Suprapubic skin (tissue), 4 donors: Measurements from ENCODE around the gene HTR3B. TPM values are rescaled to one million over a fixed set of nuclear protein-coding genes. Genes with fewer than 3 reads are reported as not detected.

Source experiments
- DNase-seq, 2 donors: peaks; one replicate each; pipeline ENCODE4 v3.0.0-alpha.2; 2019; ENCODE audit warnings: low spot score in 2 of 2
- H3K27ac ChIP-seq: fragments of 200-600 bp; sonication (generic); one replicate; pipeline ENCODE4 v1.5.1; 2019
- H3K27me3 ChIP-seq: fragments of 200-600 bp; sonication (generic); one replicate; pipeline ENCODE4 v1.5.1; 2019
- H3K36me3 ChIP-seq: fragments of 200-600 bp; sonication (generic); one replicate; pipeline ENCODE4 v1.5.1; 2019
- H3K4me1 ChIP-seq: fragments of 200-600 bp; sonication (generic); one replicate; pipeline ENCODE4 v1.5.1; 2019
- H3K4me3 ChIP-seq: fragments of 200-600 bp; sonication (generic); one replicate; pipeline ENCODE4 v1.5.1; 2019; ENCODE audit warnings: mild to moderate bottlenecking
- H3K9me3 ChIP-seq: fragments of 200-600 bp; sonication (generic); one replicate; pipeline ENCODE4 v1.5.1; 2019
- CTCF ChIP-seq, 2 donors: fragments of 200-600 bp in 1 of 2; fragments of 450-650 bp in 1 of 2; sonication (generic) in 1 of 2; IDR thresholded peaks; one replicate each; pipeline ENCODE4 v1.5.1; 2016 to 2019; ENCODE audit warnings: antibody characterized with exemption in 2 of 2, mild to moderate bottlenecking in 1 of 2, moderate library complexity in 1 of 2
- EP300 ChIP-seq: sonication (generic); formaldehyde crosslinking; IDR thresholded peaks from one replicate; pipeline ENCODE4 v1.6.1; 2017; ENCODE audit warnings: antibody characterized with exemption
- POLR2A ChIP-seq, 2 donors: fragments of 450-650 bp; IDR thresholded peaks; one replicate each; pipeline ENCODE4 v1.6.1; 2017; ENCODE audit warnings: antibody characterized with exemption in 2 of 2, mild to moderate bottlenecking in 2 of 2, moderate library complexity in 2 of 2
- POLR2AphosphoS5 ChIP-seq, 3 donors: sonication (generic); formaldehyde crosslinking; IDR thresholded peaks; one replicate each; pipeline ENCODE4 v1.6.1; 2017; ENCODE audit warnings: antibody characterized with exemption in 3 of 3
- WGBS: methylation state at CpG from one replicate; pipeline ENCODE4 v1.1.5; 2018; 5-methylcytosine and 5-hydroxymethylcytosine counted together
- total RNA-seq, 4 donors: library from RNA; depleted of rRNA; stranded (reverse); fragments of >200 nt; gene quantifications; one replicate each; pipeline ENCODE4 v1.1.0, GENCODE V29; 2016

Gene HTR3B
- total RNA-seq, 4 donors from 2014 or later: not detected

DNA sequence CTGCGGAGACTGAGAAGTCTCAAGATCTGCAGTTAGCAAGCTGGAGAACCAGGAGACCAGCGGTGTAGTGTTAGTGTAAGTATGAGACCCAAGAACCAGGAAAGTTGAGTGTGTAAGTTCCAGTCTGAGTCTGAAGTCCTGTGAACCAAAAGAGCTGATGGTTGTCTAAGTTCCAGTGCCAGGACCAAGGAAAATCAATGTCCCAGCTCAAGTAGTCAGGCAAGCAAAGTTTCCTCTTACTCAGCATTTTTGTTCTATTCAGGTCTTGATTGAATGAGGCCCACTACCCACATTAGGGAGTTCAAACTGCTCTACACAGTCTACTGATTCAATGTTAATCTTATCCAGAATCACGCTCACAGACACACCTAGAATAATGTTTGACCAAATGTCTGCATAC is 40.2 kb upstream of the HTR3B start:
- no peak for DNase-seq
- WGBS: 98% methylated on average over 3 of the region's 3 CpGs

GRCh38 chr11:113865873-113866272 is 38.7 kb upstream of the HTR3B start:
- H3K4me3 ChIP-seq: no peak overlapping the region
- 93% methylated on average over 8 of the region's 8 CpGs for WGBS
- TF ChIP-seq CTCF (IDR thresholded peaks at IDR 0.05) (no peak), POLR2AphosphoS5 (IDR thresholded peaks at IDR 0.05) (no peak), EP300 (no peak), POLR2A (IDR thresholded peaks at IDR 0.05) (no peak)
- H3K9me3 ChIP-seq: no peaks in the 10 kb centered on the region
- no peaks in the 10 kb centered on the region for H3K36me3 ChIP-seq
- DNase-seq: no peak
- H3K27me3 ChIP-seq: no peaks in the 10 kb centered on the region
- H3K27ac ChIP-seq: no peak overlapping the region
- H3K4me1 ChIP-seq: no peaks in the 10 kb centered on the region

More for the DNA sequence above, 40.2 kb upstream of the HTR3B start:
- Histone ChIP-seq H3K4me3 (no peak overlapping the region), H3K27me3 (no peaks in the 10 kb centered on the region), H3K27ac (no peak overlapping the region), H3K9me3 (no peaks in the 10 kb centered on the region), H3K4me1 (peaks cover 7% of the 10 kb centered on the region), H3K36me3 (no peaks in the 10 kb centered on the region)
- TF ChIP-seq POLR2A (IDR thresholded peaks at IDR 0.05): no peak
- no peak for TF ChIP-seq CTCF (IDR thresholded peaks at IDR 0.05)
- TF ChIP-seq POLR2AphosphoS5 (IDR thresholded peaks at IDR 0.05): no peak
- no peak for TF ChIP-seq EP300

DNA sequence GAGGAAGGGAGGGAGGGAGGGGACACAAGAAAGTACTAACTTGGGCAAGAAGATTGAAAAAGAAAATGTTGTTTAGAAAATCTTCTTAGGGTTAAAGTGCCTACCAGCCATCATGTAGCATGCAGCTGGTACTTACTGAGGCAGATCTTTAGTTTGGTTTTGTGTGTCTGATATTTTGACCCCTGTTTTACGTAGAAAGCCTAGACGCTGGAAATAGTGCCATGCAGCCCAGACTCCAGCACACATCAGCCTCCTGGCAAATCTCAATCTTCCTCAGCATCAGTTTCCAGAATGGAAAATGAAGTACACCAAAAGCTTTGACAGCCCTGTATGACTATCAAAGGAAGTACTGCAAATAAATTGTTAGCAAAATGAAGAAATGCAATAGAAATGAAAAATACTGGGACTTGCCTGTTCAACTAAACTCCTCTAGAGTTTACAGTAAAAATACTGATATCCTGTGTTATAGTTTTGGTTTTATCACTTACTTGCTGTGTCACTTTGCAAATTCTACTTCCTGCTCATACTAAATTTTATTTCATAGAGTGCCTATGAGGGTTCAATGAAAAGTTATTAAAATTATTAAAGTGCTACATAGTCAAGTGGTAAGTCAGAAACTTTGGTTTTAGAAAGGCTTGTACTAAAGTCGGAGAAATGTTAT is 36.6 kb upstream of the HTR3B start:
- 90% methylated on average over 3 of the region's 3 CpGs for WGBS
- Histone ChIP-seq H3K27ac (no peak overlapping the region), H3K36me3 (no peaks in the 10 kb centered on the region), H3K27me3 (no peaks in the 10 kb centered on the region), H3K9me3 (no peaks in the 10 kb centered on the region), H3K4me3 (no peak overlapping the region), H3K4me1 (peaks cover under 1% of the 10 kb centered on the region)
- no peak for DNase-seq
- no peak for TF ChIP-seq CTCF (IDR thresholded peaks at IDR 0.05)
- no peak for TF ChIP-seq POLR2A (IDR thresholded peaks at IDR 0.05)

DNA sequence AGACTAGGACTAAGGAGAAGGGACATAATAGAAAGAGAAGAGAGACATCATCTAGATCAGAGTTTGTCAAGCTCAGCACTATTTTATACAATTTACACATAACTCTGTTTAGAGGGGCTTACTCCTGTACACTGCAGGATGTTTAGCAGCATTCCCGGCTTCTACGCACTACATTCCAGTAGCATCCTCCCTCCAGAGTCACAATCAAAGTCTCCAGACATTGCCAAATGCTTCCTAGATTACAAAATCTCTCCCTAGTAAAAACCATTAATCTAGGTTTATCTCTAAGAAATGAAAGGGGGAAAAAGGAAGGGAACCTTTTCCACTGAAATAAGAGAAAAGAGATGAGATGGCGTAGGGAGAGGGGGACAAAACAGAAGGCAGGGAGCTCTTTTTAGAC is 33.3 kb upstream of the HTR3B start:
- WGBS: 91% methylated on average over 3 of the region's 3 CpGs

DNA sequence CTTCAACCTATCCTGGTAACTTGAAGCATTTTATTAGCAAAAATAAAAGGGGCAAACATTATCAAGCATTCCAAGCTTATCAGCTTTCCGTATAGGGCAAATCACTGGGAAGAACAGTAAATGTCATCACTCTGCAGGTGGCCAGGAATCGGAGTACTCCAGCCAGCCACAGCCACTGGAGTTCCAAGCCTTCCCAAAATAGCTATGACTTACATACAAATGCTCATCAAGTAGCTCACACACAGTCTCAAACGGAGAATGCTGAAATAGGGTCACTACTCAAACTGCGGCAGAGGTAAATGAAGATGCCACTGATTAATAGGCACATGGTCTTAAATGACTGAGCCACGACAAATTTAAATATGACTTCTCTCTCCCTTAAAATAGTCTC is 31.4 kb upstream of the HTR3B start:
- Histone ChIP-seq H3K36me3 (no peaks in the 10 kb centered on the region), H3K9me3 (no peaks in the 10 kb centered on the region), H3K27ac (no peak overlapping the region), H3K4me1 (peaks cover 21% of the 10 kb centered on the region), H3K4me3 (no peak overlapping the region), H3K27me3 (no peaks in the 10 kb centered on the region)
- TF ChIP-seq POLR2AphosphoS5 (IDR thresholded peaks at IDR 0.05) (no peak), CTCF (IDR thresholded peaks at IDR 0.05) (no peak), EP300 (no peak), POLR2A (IDR thresholded peaks at IDR 0.05) (no peak)
- no peak for DNase-seq
- 66% methylated on average over 5 of the region's 5 CpGs for WGBS

More for the DNA sequence above, 33.3 kb upstream of the HTR3B start:
- no peak for DNase-seq
- no peaks in the 10 kb centered on the region for H3K9me3 ChIP-seq
- H3K27ac ChIP-seq: no peak overlapping the region
- H3K36me3 ChIP-seq: no peaks in the 10 kb centered on the region
- TF ChIP-seq CTCF (IDR thresholded peaks at IDR 0.05) (no peak), EP300 (no peak), POLR2A (IDR thresholded peaks at IDR 0.05) (no peak), POLR2AphosphoS5 (IDR thresholded peaks at IDR 0.05) (no peak)
- no peak overlapping the region for H3K4me3 ChIP-seq
- no peaks in the 10 kb centered on the region for H3K27me3 ChIP-seq
- H3K4me1 ChIP-seq: peaks cover 18% of the 10 kb centered on the region
